NCI-H82 (cell line): ENCODE data around the gene PMIS2.

ENCODE experiments used
- DNase-seq: peaks from one replicate; lab custom pipeline; 2025; lab: John Stamatoyannopoulos, UW

Gene PMIS2

GRCh38 chr19:35585848-35586247 is at the start of gene PMIS2:
Gene PMIS2, plus strand, starts transcription at chr19:35586173. Its CDS starts 87 bp downstream, at chr19:35586260.
- DNase-seq: peak; percentile 81

- DNase-seq: no peak
Measured at GRCh38 chr19:35539314-35539713, 46.7 kb upstream of the PMIS2 start.

GRCh38 chr19:35539850-35540249 is 46.1 kb upstream of the PMIS2 start:
- no peak for DNase-seq

GRCh38 chr19:35540356-35540927 is 45.5 kb upstream of the PMIS2 start:
- DNase-seq: no peak

GRCh38 chr19:35542209-35542608 is 43.8 kb upstream of the PMIS2 start:
- DNase-seq: no peak

GRCh38 chr19:35543280-35544109 is 42.5 kb upstream of the PMIS2 start:
- no peak for DNase-seq

- no peak for DNase-seq
Measured at GRCh38 chr19:35544110-35544802, 41.7 kb upstream of the PMIS2 start.

- DNase-seq: peak; percentile 95
Measured at GRCh38 chr19:35545001-35545854, 40.7 kb upstream of the PMIS2 start, which contains the start of gene TMEM147. Gene TMEM147, plus strand, starts transcription at chr19:35545626. Its CDS starts 114 bp downstream, at chr19:35545740.

GRCh38 chr19:35545855-35546381 is 40.1 kb upstream of the PMIS2 start:
- peak; percentile 56 for DNase-seq

- DNase-seq: no peak
Measured at GRCh38 chr19:35546532-35546931, 39.4 kb upstream of the PMIS2 start.

- peak; percentile 92 for DNase-seq
Measured at GRCh38 chr19:35549174-35549788, 36.7 kb upstream of the PMIS2 start.

GRCh38 chr19:35549879-35550523 is 36.0 kb upstream of the PMIS2 start:
- DNase-seq: no peak

GRCh38 chr19:35551091-35551810 is 34.7 kb upstream of the PMIS2 start:
- DNase-seq: no peak

- no peak for DNase-seq
Measured at GRCh38 chr19:35552534-35553384, 33.2 kb upstream of the PMIS2 start.

- DNase-seq: no peak
Measured at GRCh38 chr19:35553385-35554000, 32.5 kb upstream of the PMIS2 start.

- DNase-seq: no peak
Measured at GRCh38 chr19:35554076-35554475, 31.9 kb upstream of the PMIS2 start.

- peak; percentile 75 for DNase-seq
Measured at GRCh38 chr19:35555301-35556005, 30.5 kb upstream of the PMIS2 start.

- DNase-seq: no peak
Measured at GRCh38 chr19:35556025-35556590, 29.9 kb upstream of the PMIS2 start.
